Endothelial cell of umbilical vein (primary cell): ENCODE measurements around the gene MRPL54. TPM values are rescaled to one million over a fixed set of nuclear protein-coding genes. Genes with fewer than 3 reads are reported as not detected.

Source experiments
- BruUV-seq: library from RNA; stranded (reverse); fragments of 400-500 nt; replicated peaks from 2 replicates; lab custom pipeline; 2021; lab: Mats Ljungman, UMichigan
- CTCF ChIA-PET: fragments of 300-600, 350-600 bp; sonication (Branson Sonifier 250); formaldehyde crosslinking; loops from one replicate; lab custom pipeline; 2021; ENCODE audit warnings: antibody characterized with exemption, inconsistent platforms; lab: Charles Lee
- POLR2A ChIA-PET: fragments of 300-600, 350-600 bp; sonication (Branson Sonifier 250); formaldehyde crosslinking; loops from one replicate; lab custom pipeline; 2021; ENCODE audit warnings: antibody characterized with exemption, inconsistent platforms; lab: Charles Lee
- DNase-seq: peaks from one replicate; pipeline ENCODE4 v3.0.0-alpha.2; 2011; ENCODE audit warnings: low read depth, low spot score
- FAIRE-seq: peaks from 2 replicates; lab custom pipeline; 2011; peaks lifted over from hg19 to GRCh38; lab: Jason Lieb, UNC
- H2AFZ ChIP-seq: 2 replicates; pipeline ENCODE4 v1.6.0; 2012; ENCODE audit warnings: low read depth, low read length, control low read depth, inconsistent platforms
- H3K27ac ChIP-seq: 2 replicates; pipeline ENCODE4 v1.5.1; 2011; ENCODE audit warnings: low read depth, mild to moderate bottlenecking, control low read depth, low read length, moderate library complexity; ENCODE audit not compliant: insufficient read depth
- H3K27me3 ChIP-seq, 2 experiments: 2 replicates each; pipeline versions ENCODE4 v1.6.0 to v1.6.1; 2011; ENCODE audit warnings: low read length in 2 of 2, mixed read lengths in 1 of 2; ENCODE audit not compliant: control insufficient read depth in 2 of 2, insufficient read depth in 2 of 2
- H3K36me3 ChIP-seq, 2 experiments: 2 replicates in 1 of 2; 3 replicates in 1 of 2; pipeline ENCODE4 v1.5.1; 2011; ENCODE audit warnings: low read length in 2 of 2, mild to moderate bottlenecking in 1 of 2, moderate library complexity in 1 of 2; ENCODE audit not compliant: control insufficient read depth in 2 of 2, insufficient read depth in 2 of 2; ENCODE audit errors: extremely low read depth in 1 of 2
- H3K4me1 ChIP-seq: 3 replicates; pipeline ENCODE4 v1.5.1; 2011; ENCODE audit warnings: mild to moderate bottlenecking, low read length; ENCODE audit not compliant: control insufficient read depth, insufficient read depth; ENCODE audit errors: extremely low read depth
- H3K4me2 ChIP-seq: 2 replicates; pipeline ENCODE4 v1.6.1; 2011; ENCODE audit warnings: low read length, control low read depth, mixed read lengths; ENCODE audit not compliant: insufficient read depth
- H3K4me3 ChIP-seq, 3 experiments: fragments of 200-600 bp in 1 of 3; sonication (generic), shearing (Covaris generic) in 1 of 3; replicated peaks in 1 of 3; 2 replicates each; pipeline ENCODE4 v1.5.1; 2011 to 2016; ENCODE audit warnings: control low read depth in 3 of 3, low read length in 3 of 3, mild to moderate bottlenecking in 2 of 3, inconsistent platforms in 1 of 3, low read depth in 1 of 3, moderate library complexity in 1 of 3; ENCODE audit not compliant: insufficient read depth in 1 of 3
- H3K79me2 ChIP-seq: 2 replicates; pipeline ENCODE4 v1.6.0; 2012; ENCODE audit warnings: low read length, inconsistent platforms; ENCODE audit not compliant: control insufficient read depth, insufficient read depth
- H3K9ac ChIP-seq: replicated peaks from 2 replicates; pipeline ENCODE3; 2011; ENCODE audit warnings: low read length, control low read depth; ENCODE audit not compliant: insufficient read depth; ENCODE audit errors: extremely low read depth
- H3K9me1 ChIP-seq: replicated peaks from 3 replicates; pipeline ENCODE4 v1.6.0; 2011; ENCODE audit warnings: mild to moderate bottlenecking, low read length; ENCODE audit not compliant: control insufficient read depth, insufficient read depth; ENCODE audit errors: extremely low read depth
- H3K9me3 ChIP-seq: replicated peaks from 2 replicates; pipeline ENCODE4 v1.5.1; 2012; ENCODE audit warnings: low read length, inconsistent platforms; ENCODE audit not compliant: control insufficient read depth, insufficient read depth
- H4K20me1 ChIP-seq: replicated peaks from 2 replicates; pipeline ENCODE3; 2011; ENCODE audit warnings: mild to moderate bottlenecking, low read length; ENCODE audit not compliant: control insufficient read depth, insufficient read depth; ENCODE audit errors: extremely low read depth
- EZH2 ChIP-seq: IDR thresholded peaks from 2 replicates; pipeline ENCODE4 v1.6.1; 2012; ENCODE audit warnings: borderline replicate concordance, low read depth, mild to moderate bottlenecking, moderate library complexity, low read length, inconsistent platforms; ENCODE audit not compliant: severe bottlenecking
- FOS ChIP-seq: IDR thresholded peaks from 2 replicates; pipeline ENCODE4 v1.6.1; 2011; ENCODE audit warnings: mild to moderate bottlenecking, low read length, moderate library complexity, borderline replicate concordance; ENCODE audit not compliant: insufficient read depth
- GATA2 ChIP-seq: IDR thresholded peaks from 2 replicates; pipeline ENCODE4 v1.7.0; 2011; ENCODE audit warnings: low read depth, mild to moderate bottlenecking, moderate library complexity, mixed read lengths, low read length; ENCODE audit not compliant: insufficient read length, insufficient read depth
- JUN ChIP-seq: IDR thresholded peaks from 2 replicates; pipeline ENCODE4 v1.6.1; 2011; ENCODE audit warnings: borderline replicate concordance, low read depth; ENCODE audit not compliant: insufficient read length, insufficient read depth
- MYC ChIP-seq: IDR thresholded peaks from one replicate; pipeline ENCODE4 v1.6.1; 2011; ENCODE audit warnings: mild to moderate bottlenecking, low read depth, low read length
- POLR2A ChIP-seq: IDR thresholded peaks from 2 replicates; pipeline ENCODE4 v1.6.1; 2012; ENCODE audit warnings: low read depth, mild to moderate bottlenecking, control low read depth, low read length
- POLR2AphosphoS5 ChIP-seq: IDR thresholded peaks from 2 replicates; pipeline ENCODE4 v1.6.1; 2012; ENCODE audit warnings: low read depth, mild to moderate bottlenecking, control low read depth, low read length, moderate library complexity; ENCODE audit not compliant: insufficient read depth
- dilution Hi-C: fragments of 300-500 bp; cut with MboI; formaldehyde crosslinking; loops from one replicate; pipeline ENCODE4 v1.15.0; 2019; ENCODE audit warnings: low sequenced_read_pairs; ENCODE audit not compliant: extremely low pct_ligation_motif_present
- intact Hi-C: fragments of 100-400 bp; cut with micrococcal nuclease; formaldehyde crosslinking; loops from one replicate; pipeline ENCODE4 v1.10.0; 2022
- polyA plus RNA-seq, 4 experiments: library from polyadenylated mRNA; depleted of rRNA in 3 of 4; stranded (reverse) in 3 of 4; unstranded in 1 of 4; fragments of >200 nt; gene quantifications; 2 replicates each; pipeline versions ENCODE4 v1.2.1 to v1.2.3, GENCODE V29; 2011 to 2012; ENCODE audit warnings: missing spikeins in 1 of 4
- total RNA-seq: library from RNA; stranded (reverse); gene quantifications from 2 replicates; pipeline ENCODE4 v1.2.3, GENCODE V29; 2021
- TF ChIP-seq, protein P1 (sequence below), 2 donors: IDR thresholded peaks; 1 replicate in 1 of 2; 2 replicates in 1 of 2; pipeline ENCODE4 v1.5.1; 2011; ENCODE audit warnings: low read length in 2 of 2, mild to moderate bottlenecking in 2 of 2, moderate library complexity in 2 of 2, control low read depth in 1 of 2, inconsistent platforms in 1 of 2, low read depth in 1 of 2; ENCODE audit not compliant: insufficient read depth in 1 of 2; ENCODE audit errors: extremely low read depth in 1 of 2
- TF ChIP-seq, protein P2 (sequence below): IDR thresholded peaks from 2 replicates; pipeline ENCODE4 v1.6.1; 2011; ENCODE audit not compliant: insufficient read depth, insufficient read length

The MRPL54 gene
- total and polyA plus RNA-seq, 2 donors (not counting 3 experiments of a cell fraction or from before 2014, with no cell fraction given) = 76.3 to 93.1 TPM

DNA sequence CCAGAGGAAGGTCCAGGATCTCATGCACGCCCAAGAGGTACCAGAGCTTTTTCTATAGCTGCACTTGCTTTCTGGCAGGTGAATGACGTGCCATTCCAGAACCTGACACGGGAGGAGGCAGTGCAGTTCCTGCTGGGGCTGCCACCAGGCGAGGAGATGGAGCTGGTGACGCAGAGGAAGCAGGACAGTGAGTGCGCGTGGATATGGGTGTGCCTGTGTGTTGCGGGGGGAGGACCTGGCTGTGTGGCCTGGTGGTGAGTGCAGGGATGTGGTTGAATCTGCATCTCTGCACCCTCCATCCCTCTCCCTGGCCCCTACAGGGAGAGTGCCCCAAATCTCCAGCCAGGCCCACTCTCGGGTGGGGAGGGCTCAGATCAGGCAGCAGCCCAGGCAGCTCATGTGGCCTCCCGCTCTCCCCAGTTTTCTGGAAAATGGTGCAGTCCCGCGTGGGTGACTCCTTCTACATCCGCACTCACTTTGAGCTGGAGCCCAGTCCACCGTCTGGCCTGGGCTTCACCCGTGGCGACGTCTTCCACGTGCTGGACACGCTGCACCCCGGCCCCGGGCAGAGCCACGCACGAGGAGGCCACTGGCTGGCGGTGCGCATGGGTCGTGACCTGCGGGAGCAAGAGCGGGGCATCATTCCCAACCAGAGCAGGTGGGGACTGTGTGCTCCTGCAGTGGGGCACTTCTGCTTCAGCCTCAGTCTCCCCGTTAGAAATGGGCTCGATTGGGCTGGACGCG is 23.8 kb upstream of the MRPL54 start:
- H3K36me3 ChIP-seq = no peaks in the 10 kb centered on the region
- H3K4me2 ChIP-seq = no peak overlapping the region
- TF ChIP-seq EZH2 (no peak), FOS (no peak), GATA2 (no peak), MYC (no peak), JUN (no peak), POLR2AphosphoS5 (no peak), POLR2A (no peak)
- TF ChIP-seq, protein P1, sequence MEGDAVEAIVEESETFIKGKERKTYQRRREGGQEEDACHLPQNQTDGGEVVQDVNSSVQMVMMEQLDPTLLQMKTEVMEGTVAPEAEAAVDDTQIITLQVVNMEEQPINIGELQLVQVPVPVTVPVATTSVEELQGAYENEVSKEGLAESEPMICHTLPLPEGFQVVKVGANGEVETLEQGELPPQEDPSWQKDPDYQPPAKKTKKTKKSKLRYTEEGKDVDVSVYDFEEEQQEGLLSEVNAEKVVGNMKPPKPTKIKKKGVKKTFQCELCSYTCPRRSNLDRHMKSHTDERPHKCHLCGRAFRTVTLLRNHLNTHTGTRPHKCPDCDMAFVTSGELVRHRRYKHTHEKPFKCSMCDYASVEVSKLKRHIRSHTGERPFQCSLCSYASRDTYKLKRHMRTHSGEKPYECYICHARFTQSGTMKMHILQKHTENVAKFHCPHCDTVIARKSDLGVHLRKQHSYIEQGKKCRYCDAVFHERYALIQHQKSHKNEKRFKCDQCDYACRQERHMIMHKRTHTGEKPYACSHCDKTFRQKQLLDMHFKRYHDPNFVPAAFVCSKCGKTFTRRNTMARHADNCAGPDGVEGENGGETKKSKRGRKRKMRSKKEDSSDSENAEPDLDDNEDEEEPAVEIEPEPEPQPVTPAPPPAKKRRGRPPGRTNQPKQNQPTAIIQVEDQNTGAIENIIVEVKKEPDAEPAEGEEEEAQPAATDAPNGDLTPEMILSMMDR (IDR thresholded peaks at IDR 0.05; ENCODE audit: extremely low read depth in 1 of 2, insufficient read depth in 1 of 2, low read depth in 1 of 2, low read length in 2 of 2) = no peak
- TF ChIP-seq, protein P2, sequence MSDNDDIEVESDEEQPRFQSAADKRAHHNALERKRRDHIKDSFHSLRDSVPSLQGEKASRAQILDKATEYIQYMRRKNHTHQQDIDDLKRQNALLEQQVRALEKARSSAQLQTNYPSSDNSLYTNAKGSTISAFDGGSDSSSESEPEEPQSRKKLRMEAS = no peak
- intact Hi-C loops (no loop called here), dilution Hi-C loops (no loop called here)
- H3K4me1 ChIP-seq = no peaks in the 10 kb centered on the region
- ChIA-PET POLR2A (no interaction called here), CTCF (interaction anchor here (0.7 kb wide), 1 partner anchor 84 kb away, joined by 3 read pairs; no protein-coding TSS in a partner anchor)
- H3K9me3 ChIP-seq = no peaks in the 10 kb centered on the region
- no TSS peak for BruUV-seq
- no peak overlapping the region for H3K4me3 ChIP-seq
- H4K20me1 ChIP-seq = no peaks in the 10 kb centered on the region
- FAIRE-seq = no peak
- H3K79me2 ChIP-seq = no peaks in the 10 kb centered on the region
- no peak overlapping the region for H3K27ac ChIP-seq
- no peaks in the 10 kb centered on the region for H3K9me1 ChIP-seq
- H2AFZ ChIP-seq = no peak overlapping the region
- H3K27me3 ChIP-seq = no peaks in the 10 kb centered on the region
- no peak overlapping the region for H3K9ac ChIP-seq
- DNase-seq = no peak
